Activated CD8-positive, alpha-beta memory T cell treated with anti-CD3 and anti-CD28 coated beads for 48 hours (primary cell): ENCODE data around the gene ALG5.

Source experiments
- DNase-seq, 3 experiments: peaks; one replicate each; pipeline ENCODE4 v3.0.0-alpha.2; 2020; ENCODE audit warnings: low read depth in 2 of 3, low spot score in 2 of 3

Gene ALG5

GRCh38 chr13:36981156-36981743, 17.9 kb downstream of the ALG5 start:
- DNase-seq: no peak

- DNase-seq: no peak
Measured at GRCh38 chr13:36979361-36980050, 19.6 kb downstream of the ALG5 start.

GRCh38 chr13:36975172-36975571, 24.0 kb downstream of the ALG5 start:
- no peak for DNase-seq

GRCh38 chr13:36973621-36974295, 25.4 kb downstream of the ALG5 start:
- no peak for DNase-seq

DNA sequence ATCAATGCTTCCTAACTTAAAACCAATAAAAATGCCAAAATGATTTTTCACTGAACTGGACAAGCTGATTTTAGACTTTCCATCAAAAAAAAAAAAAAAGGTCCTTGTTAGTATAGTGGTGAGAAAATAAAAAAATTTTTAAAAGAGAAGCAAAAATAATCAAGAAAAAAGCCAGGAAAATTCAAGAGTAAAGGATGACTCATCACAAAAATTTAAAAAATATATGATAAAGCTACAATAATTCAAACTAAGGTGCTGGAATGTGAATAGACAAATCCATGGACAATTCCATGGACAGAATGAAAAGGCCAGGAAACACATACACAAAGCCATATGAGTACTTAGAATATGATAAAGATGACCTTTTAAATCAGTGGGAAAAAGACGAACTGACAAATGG, 26.1 kb downstream of the ALG5 start:
- DNase-seq: no peak

GRCh38 chr13:36966404-36966803, 32.7 kb downstream of the ALG5 start:
- DNase-seq: no peak

DNA sequence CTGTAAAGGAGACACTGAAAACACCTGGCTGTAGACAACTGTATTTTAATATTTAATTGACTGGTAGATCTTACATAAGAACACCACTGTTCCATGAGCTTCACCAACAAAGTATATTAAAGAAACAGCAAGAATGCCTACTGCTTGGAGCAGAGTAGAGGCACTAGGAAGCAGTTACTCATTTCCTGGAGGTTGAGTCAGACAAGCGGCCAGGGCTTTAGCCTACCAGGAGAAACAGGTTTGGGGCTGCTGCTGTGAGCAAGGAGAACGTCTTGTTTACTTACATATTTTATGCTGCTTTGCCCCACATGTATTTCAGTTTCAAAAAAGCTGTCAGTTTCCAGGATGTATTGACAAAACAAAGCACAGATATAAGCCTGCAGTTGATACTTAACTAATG, 33.4 kb downstream of the ALG5 start:
- no peak for DNase-seq

DNA sequence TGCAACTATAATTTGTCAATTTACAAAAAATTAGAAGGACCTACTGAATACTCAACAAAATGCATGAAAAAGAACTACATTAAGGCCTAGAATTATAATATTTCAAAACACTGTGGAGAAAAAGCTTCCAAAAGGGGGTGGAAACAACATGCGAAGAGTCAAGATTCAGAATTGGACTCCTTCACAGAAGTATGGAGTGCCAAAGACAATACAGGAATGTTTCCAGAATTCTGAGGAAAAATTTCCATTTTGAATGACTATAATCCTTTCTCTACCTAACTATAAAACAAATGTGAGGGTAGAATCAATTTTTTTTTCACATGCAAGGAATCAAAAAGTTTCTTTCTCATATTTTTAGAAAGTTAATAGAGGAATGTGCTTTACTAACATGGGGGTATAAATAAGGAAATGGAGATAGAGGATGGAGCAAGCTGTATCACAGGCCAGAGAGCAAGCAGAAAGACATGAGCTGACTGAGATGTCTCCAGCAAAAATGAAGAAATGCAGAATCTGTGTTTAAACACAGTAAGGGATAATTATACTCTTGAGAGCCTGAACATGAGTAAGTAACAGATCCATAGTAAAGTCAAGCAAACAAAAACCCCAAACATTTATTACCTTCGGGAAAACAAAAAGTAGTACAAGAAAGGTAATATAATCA, 39.6 kb downstream of the ALG5 start:
- no peak for DNase-seq

- no peak for DNase-seq
Measured at GRCh38 chr13:36954542-36954941, 44.6 kb downstream of the ALG5 start.

DNA sequence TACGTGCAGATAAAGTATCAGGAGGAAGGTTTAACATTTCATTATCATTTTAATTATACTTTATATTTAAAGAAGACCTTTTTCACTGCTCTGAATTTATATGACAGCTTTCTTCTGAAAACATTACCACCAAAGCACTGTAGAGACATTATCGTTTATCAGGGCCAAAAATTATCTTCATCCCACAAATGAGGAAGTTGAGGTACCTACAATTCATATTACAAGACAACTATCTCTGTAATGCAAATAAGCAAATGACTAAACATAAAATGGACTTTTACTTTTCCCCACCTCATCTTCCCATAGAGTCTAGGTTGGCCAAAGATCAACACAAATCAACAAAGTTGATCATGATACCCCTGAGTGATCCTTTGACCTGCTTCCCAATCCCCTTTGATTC, 48.2 kb downstream of the ALG5 start:
- no peak for DNase-seq

- DNase-seq: no peak
Measured at GRCh38 chr13:36950330-36950729, 48.8 kb downstream of the ALG5 start.

- DNase-seq: no peak
Measured at GRCh38 chr13:36945078-36945477, 54.1 kb downstream of the ALG5 start.

GRCh38 chr13:36925603-36926002, 73.5 kb downstream of the ALG5 start:
- no peak for DNase-seq

- no peak for DNase-seq
Measured at GRCh38 chr13:36924001-36924400, 75.1 kb downstream of the ALG5 start.

- no peak for DNase-seq
Measured at GRCh38 chr13:36921631-36922301, 77.4 kb downstream of the ALG5 start.

DNA sequence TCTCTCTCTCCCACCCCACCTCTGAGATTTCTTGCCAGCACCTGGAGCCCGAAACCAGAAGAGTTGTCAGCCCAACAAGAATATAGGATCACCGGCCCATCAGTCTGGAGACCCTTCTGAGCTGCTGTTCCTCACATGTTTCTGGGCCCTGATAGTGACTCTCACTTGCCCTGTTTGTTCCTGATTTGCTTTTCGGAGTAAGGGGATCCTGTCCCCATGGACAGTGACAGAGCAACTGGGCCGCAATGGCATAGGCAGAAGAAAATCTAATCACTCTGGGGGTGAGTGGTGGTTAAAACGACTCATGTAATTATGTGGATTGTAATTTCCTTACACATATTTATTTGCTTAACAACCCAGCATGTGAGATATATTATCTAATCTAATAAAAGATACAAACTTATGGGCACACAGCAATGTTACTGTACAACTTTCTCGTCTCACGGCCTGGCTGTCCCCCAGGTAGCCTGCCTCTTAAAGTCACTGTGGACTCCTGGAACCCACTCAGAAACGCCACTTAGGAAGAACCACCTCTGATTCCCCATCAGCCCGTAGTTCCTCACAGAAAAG, 78.4 kb downstream of the ALG5 start:
- DNase-seq: no peak

GRCh38 chr13:36919833-36920615, 79.1 kb downstream of the ALG5 start, which contains the start of gene SMAD9:
Gene SMAD9 (minus strand): TSS chr13:36920238. CDS start chr13:36879689, 40,549 bp downstream.
- no peak for DNase-seq

DNA sequence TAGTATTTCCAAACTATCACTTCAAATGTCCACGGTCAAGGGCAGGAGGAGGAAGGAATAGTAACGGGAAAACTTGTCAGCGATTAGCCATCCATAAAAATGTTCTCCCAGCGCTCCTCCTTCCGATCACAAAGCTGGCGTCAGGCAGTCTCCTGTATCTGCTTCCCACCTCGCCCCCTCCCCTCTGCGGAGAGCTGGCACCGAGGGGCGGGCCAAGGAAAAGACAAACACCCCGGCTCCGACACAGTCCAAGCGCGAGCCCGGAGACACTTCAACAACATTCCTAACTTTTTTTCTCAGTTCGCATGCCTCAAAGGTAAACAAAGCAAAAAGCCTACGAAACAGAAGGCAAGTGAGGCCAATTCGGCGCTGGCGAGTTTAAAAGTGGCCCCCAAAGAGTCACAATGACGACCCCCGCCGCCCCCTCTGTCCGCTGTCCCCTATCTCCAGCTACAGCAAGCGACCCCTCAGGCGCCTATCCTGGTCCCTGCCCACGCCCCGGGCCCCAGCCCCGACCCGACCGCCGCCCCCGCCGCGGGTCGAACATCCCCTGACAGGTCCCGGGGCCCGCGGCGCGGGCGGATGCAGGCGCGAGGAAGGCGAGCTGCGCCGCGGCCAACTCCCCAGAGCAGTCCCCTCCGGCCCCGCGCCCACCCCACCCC, 79.8 kb downstream of the ALG5 start:
- no peak for DNase-seq

DNA sequence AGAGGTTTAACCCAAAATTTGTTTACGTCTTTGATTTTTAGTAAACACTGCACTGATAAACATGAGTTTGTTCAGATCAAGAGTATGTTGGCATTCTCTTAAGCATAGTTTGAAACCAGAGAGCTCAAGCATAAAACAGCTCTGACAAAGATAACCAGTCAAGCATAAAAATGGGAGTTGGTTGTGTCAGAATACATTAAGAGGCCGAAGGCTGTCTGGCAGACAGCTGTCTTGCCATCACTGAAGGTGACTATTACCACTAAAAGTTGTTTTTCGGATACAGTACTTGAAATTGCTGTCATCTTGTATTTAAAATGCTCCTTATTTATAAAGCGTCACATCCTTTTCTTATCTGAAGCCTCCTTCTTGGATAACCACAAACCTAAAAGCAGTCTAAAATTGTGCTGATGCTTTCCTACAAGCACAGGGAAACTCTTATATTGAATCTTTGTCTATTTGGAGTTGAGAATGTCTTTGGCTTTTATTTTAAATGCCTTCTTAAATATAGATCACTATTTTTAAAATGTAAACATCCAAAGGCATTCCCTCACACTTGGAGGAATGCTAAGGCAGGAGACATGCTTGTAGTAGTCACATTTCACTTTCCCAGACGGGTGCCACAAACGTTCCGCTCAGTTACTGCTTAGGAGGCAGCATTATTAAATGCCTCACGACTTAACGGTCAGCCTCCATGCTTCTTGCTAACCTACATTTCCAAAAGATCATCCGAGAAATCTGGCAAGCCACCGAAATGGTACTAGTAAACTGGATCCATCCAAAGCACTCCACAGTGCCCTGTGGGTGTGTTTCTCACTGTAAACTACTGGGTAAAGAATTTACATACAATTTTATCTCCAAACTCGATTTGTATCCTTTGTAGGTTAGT, 80.7 kb downstream of the ALG5 start:
- DNase-seq: no peak
